Renal cortex interstitium (tissue), 11 donors: Measurements from ENCODE around the gene TSHZ3. TPM values are rescaled to one million over a fixed set of nuclear protein-coding genes. Genes with fewer than 3 reads are reported as not detected.

Source experiments
- DNase-seq, 11 donors: peaks; one replicate each; pipeline ENCODE4 v3.0.0-alpha.2; 2013; ENCODE audit warnings: low read depth in 9 of 11, low spot score in 4 of 11; ENCODE audit errors: extremely low read depth in 1 of 11
- polyA plus RNA-seq, 3 donors: library from polyadenylated mRNA; unstranded; fragments of 120-200 nt; gene quantifications; one replicate each; pipeline ENCODE4 v1.2.1, GENCODE V29; 2013; ENCODE audit not compliant: insufficient read length in 3 of 3

The TSHZ3 gene
- polyA plus RNA-seq, 3 donors, result 10.0 to 12.6 (median 11.8) TPM

DNA sequence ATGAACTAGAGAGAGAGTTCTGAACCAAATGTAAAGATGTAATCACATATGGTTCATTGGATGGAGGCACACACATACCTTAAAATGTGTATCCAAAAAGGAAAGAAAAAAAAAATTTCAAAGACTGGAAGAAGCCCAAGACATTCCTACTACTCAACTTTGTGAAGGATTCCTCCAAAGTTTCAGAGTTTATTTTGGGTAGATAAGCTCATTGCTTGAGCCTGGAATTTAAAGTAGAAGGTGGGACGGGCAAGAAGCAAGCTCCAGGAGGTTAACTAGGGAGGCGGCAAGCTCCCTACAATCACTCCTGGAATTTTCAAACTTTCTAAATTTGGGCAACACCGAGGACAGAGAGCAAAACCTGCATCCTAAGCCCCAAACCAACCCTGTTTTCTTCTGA, 1.9 kb downstream of the TSHZ3 start:
- no peak for DNase-seq

DNA sequence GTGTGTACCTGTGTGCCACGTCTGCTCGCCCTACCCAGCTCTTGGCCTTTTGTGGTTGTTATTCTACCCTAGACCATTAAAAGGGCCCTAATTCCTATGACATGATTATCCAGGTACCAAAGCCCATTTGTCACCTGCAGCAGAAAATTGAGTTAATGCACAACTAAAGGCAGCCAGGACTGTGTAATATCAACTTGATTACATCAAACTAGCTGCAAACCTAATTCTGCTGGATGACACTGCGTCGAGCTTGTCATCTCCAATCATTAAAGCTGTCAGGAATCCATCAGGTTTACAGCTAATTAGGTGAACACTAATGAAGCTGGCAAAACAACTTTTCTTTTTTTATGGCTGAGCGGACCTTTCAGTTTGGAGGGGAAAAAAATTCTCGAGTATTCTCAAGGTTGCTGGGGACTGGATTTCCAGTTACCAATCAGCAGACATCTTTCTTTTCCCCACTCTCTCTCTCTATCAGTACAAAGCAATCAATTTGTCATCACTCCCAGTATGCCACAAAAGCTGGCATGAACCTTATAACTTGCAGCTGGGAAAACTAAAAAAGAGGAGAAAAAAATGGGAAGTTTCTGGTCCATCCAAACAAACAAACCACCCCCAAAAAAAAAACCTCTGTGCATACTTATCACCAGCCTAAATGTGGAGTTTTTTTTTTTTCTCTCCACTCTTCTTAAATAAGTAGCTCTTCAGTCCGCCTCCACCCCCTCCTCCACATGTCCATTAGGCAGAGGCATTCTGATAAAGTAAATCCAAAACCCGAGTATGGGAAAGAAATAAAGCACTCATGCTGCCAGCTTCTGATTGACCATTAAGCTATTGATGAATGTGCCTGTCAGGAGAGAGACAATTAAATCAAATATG, 2.8 kb downstream of the TSHZ3 start:
- no peak for DNase-seq

DNA sequence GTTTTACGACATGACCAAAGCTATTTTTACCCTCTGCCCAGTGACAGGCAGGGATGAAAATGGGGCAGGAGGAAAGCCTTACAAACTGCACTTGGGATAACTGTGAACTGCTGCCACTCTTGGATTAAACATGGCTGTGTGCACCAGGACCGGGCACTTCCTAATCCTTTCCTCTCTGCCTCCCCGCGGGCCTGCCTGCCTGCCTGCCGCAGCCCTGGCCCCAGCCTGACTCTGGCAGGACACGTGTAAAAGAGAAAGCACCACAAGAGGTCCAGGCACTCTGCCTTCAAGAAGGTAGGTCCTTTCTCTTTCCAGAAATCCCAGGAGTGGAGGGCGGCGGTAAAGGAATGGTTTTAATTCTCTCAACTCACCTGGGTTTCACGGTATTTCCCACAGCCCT, 4.8 kb downstream of the TSHZ3 start:
- DNase-seq, result no peak

DNA sequence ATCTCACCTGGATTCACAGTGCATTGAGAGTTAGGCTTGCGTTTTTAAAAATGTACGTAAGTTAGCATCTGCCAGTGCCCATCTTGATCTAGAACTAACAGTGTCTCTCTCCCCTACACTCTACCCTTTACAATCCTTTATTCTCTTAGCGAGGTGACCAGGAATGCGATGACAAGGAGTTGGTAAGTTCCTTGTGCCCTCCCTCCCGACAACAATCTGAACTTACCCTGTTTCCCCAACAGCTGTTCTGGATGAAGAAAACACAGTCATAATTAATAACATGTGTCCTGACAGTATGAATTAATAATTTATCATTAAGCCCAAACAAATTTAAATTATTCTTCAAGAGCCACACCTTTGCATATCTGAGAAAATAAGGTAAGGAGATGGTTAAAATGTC, 6.3 kb downstream of the TSHZ3 start:
- no peak for DNase-seq

DNA sequence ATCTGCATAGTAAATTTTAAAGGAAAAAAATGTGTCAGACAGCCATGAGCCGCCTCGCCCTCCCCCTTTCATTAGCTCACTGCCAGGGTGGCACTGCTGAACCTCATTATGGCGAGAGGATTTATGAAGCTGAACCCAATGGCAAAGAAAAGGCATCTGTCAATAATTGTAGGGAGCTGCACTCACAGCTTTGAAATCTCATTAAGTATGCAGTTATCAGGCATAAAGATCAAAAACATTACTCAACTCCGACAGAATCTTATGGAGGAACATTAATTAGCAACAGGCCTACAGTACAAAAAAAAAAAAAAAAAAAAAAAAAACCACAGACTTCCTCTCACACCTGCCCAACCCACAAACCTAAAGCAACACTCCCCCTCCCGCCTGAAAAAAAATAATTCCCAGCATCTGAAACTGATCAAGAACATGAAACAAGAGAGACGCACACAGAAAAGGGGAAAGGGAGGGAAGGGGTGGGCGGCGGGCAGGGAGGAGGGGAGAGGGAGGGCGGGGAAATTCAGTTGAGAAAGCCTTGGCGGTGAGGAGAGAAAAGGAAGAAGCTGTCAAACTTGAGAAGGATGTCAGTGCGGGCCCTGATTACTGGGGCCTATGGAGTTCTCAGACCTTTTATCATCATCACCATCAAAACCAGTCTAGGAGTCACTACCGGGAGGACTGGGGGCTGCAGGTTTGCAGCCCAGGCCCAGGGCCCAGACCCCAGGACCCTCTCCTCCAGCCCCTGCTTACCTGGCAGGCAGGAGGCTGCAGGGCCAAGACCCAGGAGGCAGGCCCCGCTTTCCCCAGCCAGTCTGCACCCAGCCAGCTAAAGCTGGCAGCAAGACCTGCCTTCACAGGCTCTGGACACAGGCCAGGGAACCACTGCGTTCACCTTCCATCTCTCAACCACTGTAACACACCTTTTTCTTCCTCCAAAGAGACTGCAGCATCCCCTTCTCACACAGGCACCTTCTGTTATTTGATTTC, 8.9 kb downstream of the TSHZ3 start:
- no peak for DNase-seq

DNA sequence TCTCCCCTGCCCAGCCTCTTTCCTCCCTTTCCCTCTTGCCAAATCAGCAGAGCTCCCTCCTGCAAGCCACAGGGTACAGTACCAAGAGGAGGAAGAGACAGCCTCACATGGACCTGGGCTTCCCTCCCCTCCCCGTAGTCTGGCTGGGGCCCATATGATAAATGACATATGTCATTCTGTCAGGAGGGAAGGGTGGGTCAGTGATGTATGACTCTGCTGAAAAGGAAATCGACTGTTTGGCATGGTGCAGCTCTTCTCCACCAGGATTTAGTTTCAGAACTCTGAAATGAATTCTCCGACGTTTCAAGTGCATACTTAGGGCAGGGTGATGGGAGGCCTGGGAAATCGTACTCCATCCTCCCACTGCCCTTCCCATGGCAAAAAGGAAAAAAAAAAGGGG, 9.8 kb downstream of the TSHZ3 start:
- no peak for DNase-seq

DNA sequence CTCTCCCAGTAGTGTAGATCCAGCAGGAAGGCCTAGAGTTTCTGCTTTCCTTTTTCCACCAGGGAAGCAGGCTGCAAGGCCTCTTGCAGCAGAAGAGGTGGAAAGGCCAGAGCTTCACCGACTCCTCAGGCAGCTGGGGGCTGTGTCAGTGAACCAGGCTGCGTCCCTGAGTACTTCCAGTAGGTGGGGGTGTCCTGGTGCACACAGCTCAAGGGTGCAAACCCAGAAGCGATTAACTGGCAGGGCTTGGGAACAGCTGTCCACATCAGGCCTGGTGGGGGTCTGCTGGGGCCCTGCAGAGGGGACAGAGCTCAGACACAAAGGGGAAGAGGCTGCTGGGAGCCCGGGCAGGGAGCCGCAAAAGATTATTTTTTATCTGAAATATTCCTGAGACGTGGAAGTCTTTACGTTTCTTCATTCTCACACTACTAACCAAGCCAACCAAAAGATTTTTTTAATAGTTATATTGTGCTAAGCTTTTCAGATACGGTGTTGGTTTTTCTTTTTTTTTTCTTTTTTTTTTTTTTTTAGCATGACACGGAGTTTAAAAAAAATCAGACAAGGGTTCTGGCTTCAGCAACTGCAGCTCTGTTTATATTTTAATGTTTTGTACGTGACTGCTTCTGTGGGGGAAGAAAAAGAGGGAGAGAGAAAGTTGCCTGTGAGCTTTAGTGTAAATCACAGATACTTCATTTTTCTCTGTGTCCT, 11.0 kb downstream of the TSHZ3 start:
- no peak for DNase-seq

DNA sequence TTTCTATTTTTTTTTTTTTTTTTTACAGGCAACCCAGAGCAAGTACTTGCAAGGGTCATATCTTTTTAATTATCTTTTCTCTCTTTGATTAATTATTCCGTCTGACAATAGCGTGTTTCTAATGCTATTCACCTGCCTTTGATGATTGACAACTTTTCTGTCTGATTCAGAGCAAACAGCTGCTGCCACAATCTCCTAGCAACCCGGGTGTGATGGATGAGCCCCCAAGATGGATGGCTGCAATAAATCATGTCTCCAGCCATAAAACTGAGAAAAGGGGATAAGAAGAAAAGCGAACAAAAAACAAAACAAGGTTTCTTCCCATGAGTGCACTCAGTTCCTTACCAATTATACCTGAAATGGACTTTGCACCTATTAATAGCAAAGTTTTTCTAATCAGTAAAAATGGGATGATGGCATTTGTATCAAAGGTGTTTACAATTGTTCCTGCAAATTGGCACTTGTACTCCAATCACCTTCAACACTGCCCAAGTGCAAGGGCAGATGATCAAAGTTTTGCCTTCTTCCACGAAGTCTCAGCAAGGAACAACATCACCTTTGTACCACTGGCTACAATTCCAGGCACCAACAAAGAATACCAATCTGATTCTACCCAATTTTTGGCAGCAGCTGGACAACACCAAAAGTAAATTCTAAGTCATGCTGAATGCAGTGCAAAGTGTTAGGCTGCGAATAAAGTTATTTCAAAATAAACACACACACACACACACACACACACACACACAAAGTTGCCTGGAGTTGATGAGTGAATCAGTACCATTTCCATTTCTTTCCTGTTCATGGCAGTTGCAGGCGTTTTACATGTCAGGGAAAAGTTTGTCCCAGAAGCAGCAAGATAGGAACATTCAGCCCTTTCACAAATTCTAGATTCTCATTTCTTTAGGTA, 12.0 kb downstream of the TSHZ3 start:
- DNase-seq, result no peak

DNA sequence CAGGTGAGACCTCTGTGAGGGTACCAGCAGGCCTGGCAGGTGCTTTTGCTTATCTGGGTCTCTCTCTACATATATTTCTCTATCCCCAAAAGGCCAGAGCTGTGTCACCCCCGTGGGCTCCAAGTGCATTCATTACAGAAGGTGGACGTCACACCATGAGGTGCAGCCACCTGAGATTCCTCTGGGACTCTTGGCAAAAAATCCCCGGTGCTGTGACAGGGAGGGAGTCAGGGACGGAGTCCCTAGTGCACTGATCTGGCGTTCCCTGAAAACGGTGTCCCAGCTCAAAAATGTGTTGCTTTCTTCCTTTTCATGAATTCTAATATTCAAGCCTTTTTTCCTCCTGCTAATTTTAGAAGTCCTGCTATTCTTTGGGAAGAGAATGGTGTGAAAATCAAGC, 13.5 kb downstream of the TSHZ3 start:
- no peak for DNase-seq

DNA sequence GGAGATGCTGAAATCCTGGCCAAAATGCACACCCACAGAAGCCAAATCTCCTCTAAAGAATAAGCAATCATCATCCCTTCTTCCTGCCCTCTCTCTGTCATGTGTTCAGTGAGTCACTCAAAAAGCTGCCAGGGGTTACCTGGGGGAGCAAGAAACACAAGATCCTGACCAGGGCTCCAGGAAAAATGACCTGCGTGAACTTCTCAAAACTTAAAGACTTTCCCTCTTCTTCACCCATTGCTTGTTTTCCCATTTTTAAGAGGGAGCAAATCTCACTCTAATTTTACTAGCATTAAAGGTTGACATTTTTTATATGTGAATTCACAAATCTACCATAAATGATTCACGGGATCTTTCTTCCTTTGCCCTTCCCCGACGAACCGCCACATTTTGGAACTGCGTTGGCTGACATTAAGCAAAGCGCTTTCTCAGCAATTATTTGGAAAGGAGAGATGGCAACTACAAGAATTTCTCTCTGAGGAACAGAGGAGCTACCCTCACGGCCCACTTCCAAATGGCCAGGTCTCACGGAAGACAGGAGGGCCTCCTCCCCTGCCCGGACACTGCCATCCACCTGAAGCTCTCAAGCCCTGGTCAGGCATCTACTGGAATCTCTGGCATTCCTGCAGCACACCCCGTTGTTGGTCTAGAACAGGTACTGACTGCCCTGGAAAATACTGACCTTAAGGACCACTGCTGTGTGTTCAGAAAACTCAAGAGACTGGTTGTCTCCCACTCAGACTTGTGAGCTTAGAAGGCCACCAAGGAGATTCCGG, 14.2 kb downstream of the TSHZ3 start:
- no peak for DNase-seq

DNA sequence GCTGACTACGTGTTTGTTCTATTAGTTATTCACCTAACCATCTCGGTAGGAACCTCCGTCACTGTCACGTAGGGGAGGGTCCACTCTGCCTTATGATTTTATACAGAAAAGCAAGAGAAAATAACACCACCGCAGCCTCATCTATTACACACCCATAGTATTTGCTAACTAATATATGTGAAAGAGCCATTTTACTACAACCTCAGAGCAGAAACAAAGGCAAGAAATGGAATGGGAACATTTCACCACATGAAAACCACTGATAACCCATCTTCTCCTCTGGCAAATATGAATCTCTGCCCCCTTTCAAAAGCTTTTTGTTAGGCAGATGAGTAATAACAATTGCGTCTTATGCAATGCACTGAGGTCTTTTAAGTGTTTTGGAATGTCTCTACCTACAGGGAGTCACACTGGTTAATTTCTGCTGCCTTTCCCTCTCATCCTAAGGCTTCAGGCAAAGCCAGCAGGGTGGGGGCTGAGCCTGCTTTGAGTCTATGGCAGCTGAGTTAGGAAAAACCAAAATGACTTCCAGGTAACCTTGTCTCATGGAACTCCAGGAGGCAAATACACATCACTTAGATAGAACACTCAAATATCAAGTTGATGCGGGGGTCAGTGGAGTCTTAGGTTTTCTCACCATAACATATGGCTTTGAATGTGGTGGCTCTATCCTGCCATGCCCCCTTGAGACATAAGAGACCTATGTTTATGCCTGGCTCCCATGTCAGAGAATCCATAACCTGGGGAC, 15.0 kb downstream of the TSHZ3 start:
- no peak for DNase-seq

DNA sequence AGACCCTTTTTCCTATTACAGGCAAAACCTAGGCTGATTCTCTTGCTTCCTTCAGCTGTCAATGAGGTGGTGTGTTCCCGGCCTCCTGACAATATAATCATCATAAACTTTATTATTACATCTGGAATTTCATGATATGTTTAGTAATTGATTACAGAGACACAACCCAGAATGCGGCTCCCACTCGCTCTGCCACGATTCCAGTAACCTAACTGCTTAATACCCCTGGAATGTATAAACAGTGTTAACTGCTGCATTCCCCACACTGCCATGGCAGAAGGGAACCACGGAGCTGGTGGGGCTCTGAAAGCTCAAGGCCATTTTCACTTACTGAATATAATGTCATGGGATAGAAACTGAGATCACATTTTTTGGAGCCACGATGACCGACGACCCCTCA, 17.1 kb downstream of the TSHZ3 start:
- DNase-seq, result no peak

DNA sequence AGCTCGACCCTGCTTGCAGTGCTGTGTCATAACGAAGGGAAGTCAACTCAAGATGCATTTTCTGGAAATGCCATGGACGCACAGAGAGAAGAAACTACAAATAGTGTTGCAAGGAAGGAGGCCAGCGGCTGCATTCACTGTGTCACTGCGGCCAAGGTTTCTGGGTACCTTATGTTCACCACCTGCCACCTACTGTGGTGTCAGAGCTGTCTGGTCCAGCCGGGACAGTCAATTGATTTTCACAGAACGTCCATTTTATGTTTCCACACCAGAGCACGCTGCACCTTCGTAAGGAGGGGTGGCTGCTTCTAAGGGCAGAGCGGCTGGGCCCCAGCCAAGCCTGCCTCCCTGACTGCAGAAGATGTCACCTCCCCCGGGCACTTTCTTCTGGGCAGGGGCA, 17.7 kb downstream of the TSHZ3 start:
- no peak for DNase-seq

DNA sequence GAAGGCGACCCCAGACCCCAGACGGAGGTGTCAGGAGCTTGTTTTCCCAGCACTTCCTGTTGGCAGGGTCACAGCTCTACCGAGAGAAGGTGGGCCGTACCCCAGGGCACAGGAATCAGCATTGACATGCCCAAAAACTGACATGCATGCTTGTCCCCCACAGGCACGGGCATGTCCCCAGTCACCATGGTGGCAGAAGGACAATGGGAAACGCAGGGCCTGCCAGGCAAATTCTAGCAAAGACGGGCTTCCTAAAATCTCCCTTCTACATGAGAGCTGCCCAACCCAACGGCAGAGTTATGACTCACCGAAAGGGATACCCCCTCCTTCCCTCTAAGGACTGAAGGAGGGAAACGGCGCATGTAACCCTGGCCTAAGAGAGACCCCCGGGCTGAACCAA, 18.5 kb downstream of the TSHZ3 start:
- no peak for DNase-seq

DNA sequence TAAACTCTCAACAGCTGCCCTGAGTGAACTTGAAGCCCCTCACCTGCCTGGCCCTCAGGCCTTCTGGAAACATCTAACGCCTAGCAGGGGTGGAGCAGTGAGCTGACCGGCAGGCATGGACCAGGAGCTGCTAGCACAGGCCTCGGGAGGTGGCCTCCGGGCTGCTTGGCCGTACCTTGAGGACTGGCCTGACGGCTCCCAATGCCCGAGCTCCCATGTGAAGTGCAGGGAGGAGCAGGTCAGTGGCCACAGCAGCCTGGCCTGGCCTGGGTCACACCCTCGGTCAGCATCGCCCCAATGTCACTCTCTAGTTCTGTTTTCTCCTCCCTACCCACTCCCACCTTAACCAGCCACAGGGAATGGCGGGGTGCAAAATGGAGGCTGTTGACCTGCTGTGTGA, 19.0 kb downstream of the TSHZ3 start:
- DNase-seq, result no peak

DNA sequence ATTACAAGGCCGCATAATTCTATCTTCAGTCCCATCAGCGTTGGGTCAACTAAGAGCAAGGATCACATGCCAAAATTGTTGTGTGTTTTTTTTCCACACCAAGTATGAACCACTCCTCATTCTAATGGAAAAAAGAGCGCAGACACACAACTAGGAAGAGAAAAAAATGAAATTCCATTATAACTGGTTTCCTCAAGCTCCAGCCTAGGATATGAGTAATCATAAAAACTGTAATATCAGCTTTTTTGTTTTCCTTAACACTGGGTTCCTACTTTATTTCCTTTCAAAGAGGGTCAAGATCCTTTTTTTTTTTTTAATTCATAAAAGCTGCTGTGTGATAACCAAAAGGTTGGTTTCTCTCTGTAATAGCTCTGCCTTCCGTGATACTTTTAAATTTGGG, 19.4 kb downstream of the TSHZ3 start:
- no peak for DNase-seq

DNA sequence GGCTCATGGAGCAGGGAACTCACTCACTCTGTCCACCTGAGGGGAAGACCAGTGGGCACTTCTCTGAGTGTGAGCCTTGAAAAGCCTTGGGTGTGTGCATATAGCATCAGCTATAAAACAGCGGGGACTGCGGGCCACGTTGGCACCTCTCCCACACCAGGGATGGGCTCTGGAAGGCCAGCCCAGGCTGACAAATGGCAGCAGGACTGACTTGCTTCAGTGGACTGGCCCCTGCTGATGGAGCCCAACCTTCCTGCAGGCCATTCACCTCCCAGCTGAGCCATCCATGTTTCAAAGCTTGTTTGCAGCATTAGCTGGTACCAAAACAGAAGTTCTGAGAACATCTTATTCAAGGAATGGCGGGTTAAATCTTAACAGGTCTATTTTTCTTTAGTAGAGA, 21.0 kb downstream of the TSHZ3 start:
- DNase-seq, result no peak
